AML-193 (cell line): ENCODE measurements around the gene GNAI2.
"Not testable (repeated sequence)": the region's sequence is repeated elsewhere in the genome, so short reads cannot be mapped to it uniquely, and the experiment has no call there.

Experiments
- DNase-seq, 2 experiments: peaks; one replicate each; lab custom pipeline; 2025; lab: John Stamatoyannopoulos, UW

Gene GNAI2

GRCh38 chr3:50264383-50264963 is 28.5 kb downstream of the GNAI2 start:
- no peak for DNase-seq

DNA sequence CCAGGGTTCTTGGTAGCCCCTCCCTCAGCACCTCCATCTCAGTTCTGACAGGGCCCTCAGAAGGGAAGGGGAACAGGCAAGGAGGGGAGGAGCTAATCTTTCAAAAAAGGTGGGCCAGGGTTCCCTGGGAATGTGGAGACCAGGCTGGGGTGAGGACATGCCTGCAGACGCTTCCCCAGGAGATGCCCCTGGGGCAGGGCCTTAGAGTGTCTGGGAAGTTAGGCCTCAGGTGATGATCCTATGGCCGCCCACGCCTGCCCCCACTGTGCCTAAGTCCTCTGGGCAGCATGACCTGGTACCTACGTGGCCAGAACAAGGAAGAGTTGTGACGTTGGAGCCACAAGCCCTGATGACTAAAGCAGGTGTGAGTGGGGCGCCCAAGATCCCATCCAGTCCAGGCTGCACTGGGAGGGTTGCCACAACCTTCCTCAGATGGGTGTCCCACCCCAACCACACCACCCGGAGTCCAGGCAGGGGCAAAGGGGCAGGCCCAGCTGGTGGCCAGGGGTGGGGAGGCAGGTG is 29.0 kb downstream of the GNAI2 start:
- no peak for DNase-seq

GRCh38 chr3:50265571-50265970 is 29.6 kb downstream of the GNAI2 start:
- no peak for DNase-seq

DNA sequence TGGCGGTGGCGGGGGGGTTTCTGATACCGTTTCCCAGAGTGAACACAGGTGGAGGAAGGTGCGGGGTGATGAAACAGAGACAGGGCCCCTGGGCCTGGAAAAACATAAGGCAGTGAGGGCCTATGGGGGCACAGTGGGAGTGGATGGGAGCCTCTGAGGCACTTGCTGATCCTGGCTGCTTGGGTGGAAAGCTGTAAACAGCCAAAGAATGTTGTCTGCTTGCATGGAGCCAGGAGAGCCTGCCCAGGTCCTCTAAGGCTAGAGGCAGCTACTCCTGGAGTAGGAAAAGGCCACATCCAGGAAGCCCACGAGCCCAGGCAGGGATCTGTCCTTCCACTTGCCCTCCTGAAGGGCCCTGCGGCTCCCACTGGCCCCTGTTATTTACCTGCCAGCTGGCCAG is 30.0 kb downstream of the GNAI2 start:
- DNase-seq = no peak

GRCh38 chr3:50266836-50267235 is 30.8 kb downstream of the GNAI2 start:
- no peak for DNase-seq

- DNase-seq = no peak
Measured at GRCh38 chr3:50267280-50267913, 31.4 kb downstream of the GNAI2 start.

GRCh38 chr3:50268276-50268675 is 32.3 kb downstream of the GNAI2 start:
- no peak for DNase-seq

GRCh38 chr3:50268703-50269451 is 32.9 kb downstream of the GNAI2 start, which contains the start of gene SEMA3B:
Gene SEMA3B, plus strand, starts transcription at chr3:50269147. Its CDS starts 94 bp downstream, at chr3:50269241.
- DNase-seq = no peak

DNA sequence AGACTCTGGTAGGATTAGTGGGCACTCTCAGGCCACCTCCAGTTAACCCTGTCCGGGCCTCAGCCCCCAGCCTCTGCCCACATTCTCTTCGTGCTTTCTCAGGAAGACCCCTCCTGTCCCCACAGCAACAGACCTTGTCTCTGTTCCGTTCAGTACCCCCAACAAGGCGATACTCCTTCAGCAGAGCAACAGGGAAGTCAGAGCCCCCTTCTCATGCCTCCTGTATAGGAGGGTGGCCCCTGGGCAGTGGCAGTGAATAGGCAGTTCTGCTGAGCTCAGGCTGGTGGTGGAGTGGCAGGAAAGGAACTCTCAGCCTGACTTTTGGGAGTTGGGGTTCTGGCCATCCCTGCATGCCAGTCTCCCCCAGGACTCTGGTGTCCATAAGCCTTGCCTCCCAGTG is 33.5 kb downstream of the GNAI2 start:
- no peak for DNase-seq

DNA sequence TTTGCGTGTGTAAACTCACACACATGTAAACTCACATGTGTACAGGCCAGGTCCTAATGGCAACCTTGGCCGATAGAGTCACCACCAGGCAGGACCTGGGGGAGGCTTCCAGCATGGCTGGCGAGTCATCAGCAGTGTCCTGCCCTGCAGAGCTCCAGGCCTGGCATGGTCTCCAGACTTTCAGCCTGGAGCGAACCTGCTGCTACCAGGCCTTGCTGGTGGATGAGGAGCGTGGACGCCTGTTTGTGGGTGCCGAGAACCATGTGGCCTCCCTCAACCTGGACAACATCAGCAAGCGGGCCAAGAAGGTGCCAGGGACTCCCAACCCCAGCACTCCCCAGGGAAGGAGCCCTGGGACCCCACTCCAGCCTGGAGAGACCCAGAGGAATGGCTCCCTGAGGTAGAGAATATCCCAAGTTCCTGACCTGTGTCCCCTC is 34.0 kb downstream of the GNAI2 start:
- no peak for DNase-seq

- no peak for DNase-seq
Measured at GRCh38 chr3:50270422-50271224, 34.6 kb downstream of the GNAI2 start.

GRCh38 chr3:50271314-50271936 is 35.4 kb downstream of the GNAI2 start:
- DNase-seq = no peak

GRCh38 chr3:50272538-50272910 is 36.5 kb downstream of the GNAI2 start:
- DNase-seq = not testable (repeated sequence)

GRCh38 chr3:50272911-50273688 is 37.1 kb downstream of the GNAI2 start:
- DNase-seq = peak; percentile 74 to 90

DNA sequence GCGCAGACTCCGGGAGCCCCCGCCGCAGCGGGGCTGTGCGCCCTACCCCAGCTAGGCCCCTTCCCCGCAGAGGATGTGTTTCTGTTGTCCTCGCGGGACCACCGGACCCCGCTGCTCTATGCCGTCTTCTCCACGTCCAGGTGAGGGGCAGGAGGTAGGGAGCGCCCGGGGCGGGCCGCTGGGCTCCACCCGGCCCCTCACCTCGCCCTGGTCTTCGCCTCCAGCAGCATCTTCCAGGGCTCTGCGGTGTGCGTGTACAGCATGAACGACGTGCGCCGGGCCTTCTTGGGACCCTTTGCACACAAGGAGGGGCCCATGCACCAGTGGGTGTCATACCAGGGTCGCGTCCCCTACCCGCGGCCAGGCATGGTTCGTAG is 37.7 kb downstream of the GNAI2 start:
- no peak for DNase-seq

DNA sequence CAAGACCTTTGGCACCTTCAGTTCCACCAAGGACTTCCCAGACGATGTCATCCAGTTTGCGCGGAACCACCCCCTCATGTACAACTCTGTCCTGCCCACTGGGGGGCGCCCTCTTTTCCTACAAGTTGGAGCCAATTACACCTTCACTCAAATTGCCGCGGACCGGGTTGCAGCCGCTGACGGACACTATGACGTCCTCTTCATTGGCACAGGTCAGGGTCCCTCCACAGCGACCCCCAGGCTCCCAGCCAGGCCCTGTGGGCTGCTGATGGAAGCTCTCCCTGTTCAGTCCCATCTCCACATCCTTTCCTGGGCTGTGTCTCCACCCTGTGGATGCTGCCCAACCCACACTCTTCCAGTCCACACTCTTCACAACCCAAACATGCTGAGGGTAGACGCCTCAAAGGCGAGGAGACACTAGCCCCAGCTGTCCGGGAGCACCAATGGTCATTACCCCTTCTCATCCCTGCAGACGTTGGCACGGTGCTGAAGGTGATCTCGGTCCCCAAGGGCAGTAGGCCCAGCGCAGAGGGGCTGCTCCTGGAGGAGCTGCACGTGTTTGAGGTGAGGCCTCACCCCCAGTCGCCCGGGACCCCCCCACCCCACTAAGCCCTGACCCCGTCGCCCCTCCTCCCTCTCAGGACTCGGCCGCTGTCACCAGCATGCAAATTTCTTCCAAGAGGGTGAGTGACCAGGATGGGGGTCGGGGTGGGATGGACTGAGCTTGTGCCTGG is 38.5 kb downstream of the GNAI2 start:
- DNase-seq = peak; percentile 86 to 87

DNA sequence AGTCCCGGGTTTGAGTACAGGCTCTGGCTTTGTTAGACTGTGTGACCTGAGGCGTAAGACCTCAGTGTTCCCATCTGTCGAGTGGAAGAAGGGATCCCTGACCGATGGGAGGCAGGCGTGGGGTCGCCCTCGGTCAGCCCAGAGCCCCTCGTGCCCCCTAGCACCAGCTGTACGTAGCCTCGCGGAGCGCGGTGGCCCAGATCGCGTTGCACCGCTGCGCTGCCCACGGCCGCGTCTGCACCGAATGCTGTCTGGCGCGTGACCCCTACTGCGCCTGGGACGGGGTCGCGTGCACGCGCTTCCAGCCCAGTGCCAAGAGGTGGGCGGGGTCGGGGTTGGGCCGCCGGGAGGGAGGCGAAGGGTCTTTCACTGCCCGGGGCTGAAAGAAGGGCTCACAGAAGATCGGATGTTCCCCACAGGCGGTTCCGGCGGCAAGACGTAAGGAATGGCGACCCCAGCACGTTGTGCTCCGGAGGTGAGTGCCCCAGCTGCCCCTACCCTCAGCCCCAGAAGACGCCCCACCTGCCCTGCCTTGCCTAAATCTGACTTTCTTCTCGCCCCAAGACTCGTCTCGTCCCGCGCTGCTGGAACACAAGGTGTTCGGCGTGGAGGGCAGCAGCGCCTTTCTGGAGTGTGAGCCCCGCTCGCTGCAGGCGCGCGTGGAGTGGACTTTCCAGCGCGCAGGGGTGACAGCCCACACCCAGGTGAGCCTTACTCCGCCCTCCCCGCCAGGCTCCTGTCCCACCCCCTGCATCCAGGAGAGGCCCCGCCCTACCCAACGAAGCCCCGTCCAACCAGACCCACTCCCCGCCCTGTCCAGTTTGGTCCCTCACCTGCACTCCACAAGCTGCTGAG is 39.4 kb downstream of the GNAI2 start:
- DNase-seq = no peak

DNA sequence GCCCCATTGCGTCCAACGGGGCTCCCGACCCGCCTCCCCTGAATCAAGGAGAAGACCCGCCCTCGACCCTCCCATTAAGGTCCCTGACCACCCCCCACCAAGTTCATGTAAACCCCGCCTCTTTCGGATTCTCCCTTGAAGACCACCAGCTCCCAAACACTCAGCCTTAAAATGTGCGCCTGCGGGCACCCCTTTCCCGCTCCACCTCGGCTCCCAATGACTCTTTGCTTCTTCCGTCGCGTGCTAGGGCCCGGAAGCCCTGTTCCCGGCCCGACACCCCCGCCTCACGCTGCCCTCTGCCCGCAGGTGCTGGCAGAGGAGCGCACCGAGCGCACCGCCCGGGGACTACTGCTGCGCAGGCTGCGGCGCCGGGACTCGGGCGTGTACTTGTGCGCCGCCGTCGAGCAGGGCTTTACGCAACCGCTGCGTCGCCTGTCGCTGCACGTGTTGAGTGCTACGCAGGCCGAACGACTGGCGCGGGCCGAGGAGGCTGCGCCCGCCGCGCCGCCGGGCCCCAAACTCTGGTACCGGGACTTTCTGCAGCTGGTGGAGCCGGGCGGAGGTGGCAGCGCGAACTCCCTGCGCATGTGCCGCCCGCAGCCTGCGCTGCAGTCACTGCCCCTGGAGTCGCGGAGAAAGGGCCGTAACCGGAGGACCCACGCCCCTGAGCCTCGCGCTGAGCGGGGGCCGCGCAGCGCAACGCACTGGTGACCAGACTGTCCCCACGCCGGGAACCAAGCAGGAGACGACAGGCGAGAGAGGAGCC is 40.2 kb downstream of the GNAI2 start:
- no peak for DNase-seq

DNA sequence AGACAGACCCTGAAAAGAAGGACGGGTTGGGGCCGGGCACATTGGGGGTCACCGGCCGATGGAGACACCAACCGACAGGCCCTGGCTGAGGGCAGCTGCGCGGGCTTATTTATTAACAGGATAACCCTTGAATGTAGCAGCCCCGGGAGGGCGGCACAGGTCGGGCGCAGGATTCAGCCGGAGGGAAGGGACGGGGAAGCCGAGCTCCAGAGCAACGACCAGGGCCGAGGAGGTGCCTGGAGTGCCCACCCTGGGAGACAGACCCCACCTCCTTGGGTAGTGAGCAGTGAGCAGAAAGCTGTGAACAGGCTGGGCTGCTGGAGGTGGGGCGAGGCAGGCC is 40.7 kb downstream of the GNAI2 start:
- DNase-seq = no peak
